ENCODE measurements around the gene CREG2.
"Not testable (repeated sequence)": the region's sequence is repeated elsewhere in the genome, so short reads cannot be mapped to it uniquely, and the experiment has no call there.

CREG2 gene

DNA sequence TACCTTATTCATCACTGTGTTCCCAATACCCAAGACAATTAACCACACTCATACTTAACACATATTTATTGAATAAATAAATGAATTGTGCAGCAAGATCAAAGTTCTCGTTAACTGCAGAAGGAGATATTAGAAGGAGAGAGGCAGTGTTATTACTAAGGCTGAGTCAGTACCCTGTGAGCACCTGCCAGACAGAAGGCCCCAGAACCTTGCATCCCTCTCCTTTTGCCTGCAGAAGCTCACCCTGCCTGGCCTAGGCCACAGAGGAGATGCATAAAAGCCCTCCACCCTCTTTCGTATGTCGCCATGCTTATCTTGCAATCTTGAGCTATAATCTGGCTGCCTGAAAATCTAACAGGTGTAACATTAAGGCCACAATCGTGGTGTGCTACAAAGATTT lies 58.3 kb downstream of the CREG2 start:
- Histone ChIP-seq H3K36me3 (peaks cover 0 to 9% (median 0%) of the 10 kb centered on the region in 11 experiments; a peak in 1 of 22 replicates), H3K27ac (peak overlapping the region; percentile 79 to 100 (median 98)), H3K4me2 (peak overlapping the region; percentile 68 to 93 (median 82)), H3K9me3 (replicated peaks in 1 of 11) (peaks cover 10 to 25% (median 20%) of the 10 kb centered on the region in 11 experiments), H3K4me1 (peaks cover 38 to 89% (median 73%) of the 10 kb centered on the region in 10 experiments), H3K27me3 (no peaks in the 10 kb centered on the region), H3K9ac (peak overlapping the region; percentile 65 to 93 (median 85)), H3K4me3 (peak overlapping the region in 4 of 10 experiments; percentile 3 to 22 (median 12); a peak in 5 of 20 replicates), H4K20me1 (no peaks in the 10 kb centered on the region)
- no peak for TF ChIP-seq Cebpa-rat (IDR thresholded peaks at IDR 0.05)

DNA sequence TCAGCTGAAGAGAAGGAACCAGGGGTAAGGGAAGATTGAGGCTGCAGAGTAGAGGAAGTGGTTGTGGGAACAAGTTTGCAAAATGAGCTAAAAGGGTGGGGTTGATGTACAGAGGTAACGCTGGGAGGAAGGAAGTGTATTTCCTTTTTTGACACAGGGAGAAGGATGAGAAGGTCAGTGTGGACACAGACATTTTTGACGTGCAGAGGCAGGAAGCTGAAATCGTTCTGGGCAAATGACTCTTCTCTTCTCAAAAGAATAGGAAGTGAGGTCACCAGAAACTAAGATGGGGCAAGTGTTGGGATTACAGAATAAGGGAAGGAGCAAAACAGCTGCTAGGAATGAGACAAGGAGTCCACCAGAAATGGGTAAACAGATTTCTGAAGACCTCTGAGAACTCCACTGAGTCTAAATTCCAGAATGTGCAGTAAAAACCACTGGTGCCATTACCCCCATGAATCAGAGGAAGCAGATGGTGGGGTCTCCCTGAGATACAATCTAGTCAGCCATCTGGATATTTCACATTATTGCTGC lies 58.8 kb downstream of the CREG2 start:
- peak overlapping the region; percentile 68 to 93 (median 82) for H3K4me2 ChIP-seq
- peak; percentile 65 to 99 (median 96); a peak in 19 of 22 replicates for TF ChIP-seq Cebpa-rat (IDR thresholded peaks at IDR 0.05)
- no peaks in the 10 kb centered on the region for H4K20me1 ChIP-seq
- peak overlapping the region; percentile 79 to 100 (median 98) for H3K27ac ChIP-seq
- H3K4me3 ChIP-seq, result peak overlapping the region in 5 of 10 experiments; percentile 3 to 38 (median 16); a peak in 4 of 20 replicates
- H3K9me3 ChIP-seq (replicated peaks in 1 of 11), result peaks cover 10 to 28% (median 20%) of the 10 kb centered on the region in 11 experiments
- H3K27me3 ChIP-seq, result no peaks in the 10 kb centered on the region
- H3K9ac ChIP-seq, result peak overlapping the region; percentile 73 to 93 (median 85)
- peaks cover 38 to 89% (median 74%) of the 10 kb centered on the region in 10 experiments for H3K4me1 ChIP-seq
- peaks cover 0 to 9% (median 0%) of the 10 kb centered on the region in 11 experiments; a peak in 1 of 22 replicates for H3K36me3 ChIP-seq

- peaks cover 38 to 89% (median 70%) of the 10 kb centered on the region in 10 experiments for H3K4me1 ChIP-seq
- no peak for TF ChIP-seq Cebpa-rat (IDR thresholded peaks at IDR 0.05)
- peak overlapping the region; percentile 72 to 100 (median 98) for H3K27ac ChIP-seq
- peaks cover 0 to 9% (median 0%) of the 10 kb centered on the region in 11 experiments; a peak in 1 of 22 replicates for H3K36me3 ChIP-seq
- peak overlapping the region; percentile 68 to 93 (median 82) for H3K4me2 ChIP-seq
- H3K27me3 ChIP-seq, result no peaks in the 10 kb centered on the region
- peak overlapping the region in 8 of 10 experiments; percentile 0 to 38 (median 20); a peak in 8 of 20 replicates for H3K4me3 ChIP-seq
- peak overlapping the region; percentile 73 to 93 (median 85) for H3K9ac ChIP-seq
- peaks cover 10 to 28% (median 20%) of the 10 kb centered on the region in 11 experiments for H3K9me3 ChIP-seq (replicated peaks in 1 of 11)
- no peaks in the 10 kb centered on the region for H4K20me1 ChIP-seq
Observed at GRCh38 chr2:101327863-101328394, 59.4 kb downstream of the CREG2 start.

DNA sequence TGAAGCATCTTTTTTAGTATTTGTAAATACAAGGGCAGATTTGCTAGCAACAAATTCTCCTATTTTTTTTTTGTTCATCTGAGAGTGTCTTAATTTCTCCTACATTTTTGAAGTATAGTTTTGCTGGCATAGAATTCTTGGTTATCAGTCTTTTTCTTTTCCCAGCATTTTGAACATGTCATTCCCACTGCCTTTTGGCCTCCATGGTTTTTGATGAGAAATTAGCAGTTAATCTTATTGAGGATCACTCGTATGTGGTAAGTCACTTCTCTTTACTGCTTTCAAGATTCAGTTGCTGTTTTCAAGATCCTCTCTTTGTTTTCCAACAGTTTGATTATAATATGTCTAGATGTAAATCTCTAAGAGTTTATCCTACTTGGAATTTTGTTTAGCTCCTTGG lies 61.9 kb downstream of the CREG2 start:
- H3K36me3 ChIP-seq, result peaks cover 0 to 9% (median 0%) of the 10 kb centered on the region in 11 experiments; a peak in 1 of 22 replicates
- peaks cover 10 to 33% (median 20%) of the 10 kb centered on the region in 11 experiments for H3K9me3 ChIP-seq (replicated peaks in 1 of 11)
- peak overlapping the region; percentile 72 to 100 (median 98); a peak in 20 of 22 replicates for H3K27ac ChIP-seq
- no peak overlapping the region for H3K4me2 ChIP-seq
- no peaks in the 10 kb centered on the region for H3K27me3 ChIP-seq
- TF ChIP-seq Cebpa-rat (IDR thresholded peaks at IDR 0.05), result no peak
- peaks cover 33 to 70% (median 49%) of the 10 kb centered on the region in 10 experiments for H3K4me1 ChIP-seq
- no peak overlapping the region for H3K9ac ChIP-seq
- H4K20me1 ChIP-seq, result no peaks in the 10 kb centered on the region
- H3K4me3 ChIP-seq, result no peak overlapping the region; a peak in 2 of 20 replicates

DNA sequence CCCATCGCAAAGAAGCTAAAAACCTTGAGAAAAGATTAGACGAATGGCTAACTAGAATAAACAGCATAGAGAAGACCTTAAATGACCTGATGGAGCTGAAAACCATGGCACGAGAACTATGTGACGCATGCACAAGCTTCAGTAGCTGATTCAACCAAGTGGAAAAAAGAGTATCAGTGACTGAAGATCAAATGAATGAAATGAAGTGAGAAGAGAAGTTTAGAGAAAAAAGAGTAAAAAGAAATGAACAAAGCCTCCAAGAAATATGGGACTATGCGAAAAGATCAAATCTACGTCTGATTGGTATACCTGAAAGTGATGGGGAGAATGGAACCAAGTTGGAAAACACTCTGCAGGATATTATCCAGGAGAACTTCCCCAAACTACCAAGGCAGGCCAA lies 70.7 kb downstream of the CREG2 start:
- H3K27me3 ChIP-seq; H3K9ac ChIP-seq; H4K20me1 ChIP-seq; H3K27ac ChIP-seq; H3K4me3 ChIP-seq; H3K36me3 ChIP-seq; H3K9me3 ChIP-seq (replicated peaks in 1 of 11); H3K4me2 ChIP-seq: not testable (repeated sequence)
- peaks cover 0 to 34% (median 9%) of the 10 kb centered on the region in 10 experiments; a peak in 18 of 20 replicates for H3K4me1 ChIP-seq

DNA sequence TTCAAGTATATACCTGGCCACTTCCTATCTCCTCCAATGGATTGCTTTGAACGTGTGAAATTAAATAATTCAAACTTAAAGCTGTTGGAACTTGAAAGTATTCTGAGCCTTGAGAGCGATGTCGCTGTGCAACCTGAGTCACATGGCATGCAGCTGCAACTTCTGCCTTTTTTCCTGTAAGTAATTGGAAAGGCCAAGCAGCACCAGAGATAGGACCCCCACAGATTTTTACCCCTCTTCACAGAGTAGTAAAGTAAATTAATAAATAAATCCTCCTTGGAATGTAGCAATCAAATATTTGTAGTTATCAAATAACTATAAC lies 75.6 kb downstream of the CREG2 start:
- peaks cover 0 to 11% (median 7%) of the 10 kb centered on the region in 11 experiments; a peak in 16 of 22 replicates for H4K20me1 ChIP-seq
- H3K27me3 ChIP-seq, result no peaks in the 10 kb centered on the region
- H3K36me3 ChIP-seq, result peaks cover under 1 to 14% (median 10%) of the 10 kb centered on the region in 11 experiments; a peak in 19 of 22 replicates
- H3K4me3 ChIP-seq, result no peak overlapping the region
- peak overlapping the region in 4 of 11 experiments; percentile 10 to 100 (median 64); a peak in 7 of 22 replicates for H3K9ac ChIP-seq
- H3K27ac ChIP-seq, result peak overlapping the region in 10 of 11 experiments; percentile 99 to 100 (median 100); a peak in 20 of 22 replicates
- TF ChIP-seq Cebpa-rat (IDR thresholded peaks at IDR 0.05), result no peak
- H3K4me2 ChIP-seq, result peak overlapping the region in 10 of 11 experiments; percentile 35 to 95 (median 76); a peak in 19 of 22 replicates
- peaks cover 0 to 8% (median 0%) of the 10 kb centered on the region in 11 experiments; a peak in 6 of 22 replicates for H3K9me3 ChIP-seq (replicated peaks in 1 of 11)
- H3K4me1 ChIP-seq, result peaks cover 12 to 62% (median 34%) of the 10 kb centered on the region in 10 experiments

GRCh38 chr2:101310834-101311695 lies 76.2 kb downstream of the CREG2 start:
- peaks cover 0 to 8% (median 0%) of the 10 kb centered on the region in 11 experiments; a peak in 6 of 22 replicates for H3K9me3 ChIP-seq (replicated peaks in 1 of 11)
- peaks cover 6 to 20% (median 16%) of the 10 kb centered on the region in 11 experiments for H3K36me3 ChIP-seq
- H3K27me3 ChIP-seq, result no peaks in the 10 kb centered on the region
- peak overlapping the region in 10 of 11 experiments; percentile 41 to 100 (median 99); a peak in 16 of 22 replicates for H3K9ac ChIP-seq
- peak overlapping the region; percentile 99 to 100 (median 100); a peak in 21 of 22 replicates for H3K27ac ChIP-seq
- TF ChIP-seq Cebpa-rat (IDR thresholded peaks at IDR 0.05), result no peak
- H3K4me3 ChIP-seq, result no peak overlapping the region
- H3K4me2 ChIP-seq, result peak overlapping the region; percentile 17 to 95 (median 74); a peak in 19 of 22 replicates
- peaks cover 18 to 61% (median 35%) of the 10 kb centered on the region in 10 experiments for H3K4me1 ChIP-seq
- peaks cover 6 to 17% (median 13%) of the 10 kb centered on the region in 11 experiments for H4K20me1 ChIP-seq

DNA sequence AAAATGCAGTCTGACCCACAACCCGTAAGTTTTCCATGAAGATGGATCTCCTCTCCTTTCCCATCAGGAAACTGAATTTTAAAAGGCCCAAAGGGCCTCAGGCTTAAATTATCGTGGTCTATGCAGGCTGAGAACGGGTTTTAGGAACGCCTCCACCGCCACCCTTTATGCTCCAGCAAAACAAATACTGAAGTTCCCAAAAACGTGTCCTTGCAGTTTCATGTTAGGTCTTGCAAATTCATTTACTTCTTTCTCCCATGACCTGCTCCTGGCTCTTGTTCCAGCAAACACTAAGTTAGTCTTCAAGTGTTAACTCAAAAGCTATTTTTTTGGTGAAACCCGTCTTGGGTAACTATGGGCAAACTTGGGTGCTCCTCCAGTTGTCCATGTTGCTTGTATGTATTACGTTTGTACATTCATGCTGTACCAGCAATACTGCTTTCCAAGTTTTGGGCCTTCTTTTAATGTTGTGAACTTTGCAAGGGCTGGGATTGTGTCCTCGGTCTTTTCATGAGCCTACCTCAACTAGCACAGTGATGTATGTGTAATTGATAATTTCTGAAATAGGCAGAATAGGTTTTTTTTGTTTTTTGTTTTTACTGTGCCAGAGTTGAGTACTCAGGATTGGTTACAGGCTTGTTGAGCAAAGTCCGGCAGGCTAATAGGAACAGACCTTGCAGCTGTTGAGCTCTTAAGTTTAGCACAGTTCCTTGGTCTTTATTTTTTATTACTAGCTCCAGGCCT lies 77.0 kb downstream of the CREG2 start:
- Histone ChIP-seq H3K4me1 (peaks cover 26 to 53% (median 36%) of the 10 kb centered on the region in 10 experiments), H3K36me3 (peaks cover 15 to 28% (median 24%) of the 10 kb centered on the region in 11 experiments), H3K27me3 (no peaks in the 10 kb centered on the region), H3K9me3 (replicated peaks in 1 of 11) (peaks cover 0 to 8% (median 0%) of the 10 kb centered on the region in 11 experiments; a peak in 6 of 22 replicates), H3K27ac (peak overlapping the region; percentile 99 to 100 (median 100)), H3K4me2 (peak overlapping the region; percentile 47 to 95 (median 78)), H3K4me3 (no peak overlapping the region; a peak in 1 of 20 replicates), H4K20me1 (peaks cover 14 to 25% (median 21%) of the 10 kb centered on the region in 11 experiments), H3K9ac (peak overlapping the region; percentile 50 to 100 (median 99); a peak in 20 of 22 replicates)
- TF ChIP-seq Cebpa-rat (IDR thresholded peaks at IDR 0.05), result no peak

Measured in BLaER1 treated with 17β-estradiol and CSF1 and Interleukin-3, amounts not matched to agents 10 nM and 100 nM (cell line).